Activated CD4-positive, alpha-beta T cell treated with anti-CD3 and anti-CD28 coated beads, Interleukin-2, Interleukin-6, amounts not matched to agents 100 ng/mL and 50 ng/mL, durations not matched to agents 16 hours and 8 hours (primary cell): ENCODE results near the gene TMEM135.
A peak's percentile ranks its signal among the peaks of the same experiment; 100 is the strongest.
"Not testable (repeated sequence)": the region's sequence is repeated elsewhere in the genome, so short reads cannot be mapped to it uniquely, and the experiment has no call there.

Experiments
- DNase-seq: peaks from one replicate; pipeline ENCODE4 v3.0.0-alpha.2; 2020

The TMEM135 gene

GRCh38 chr11:87081358-87081757, 43.6 kb downstream of the TMEM135 start:
- peak; percentile 14 for DNase-seq

- no peak for DNase-seq
Observed at GRCh38 chr11:87082590-87082989, 44.9 kb downstream of the TMEM135 start.

GRCh38 chr11:87083029-87083428, 45.3 kb downstream of the TMEM135 start:
- no peak for DNase-seq

- DNase-seq = no peak
Observed at GRCh38 chr11:87092159-87092558, 54.4 kb downstream of the TMEM135 start.

GRCh38 chr11:87092567-87092966, 54.8 kb downstream of the TMEM135 start:
- no peak for DNase-seq

- peak; percentile 52 for DNase-seq
Observed at GRCh38 chr11:87097582-87097981, 59.8 kb downstream of the TMEM135 start.

- no peak for DNase-seq
Observed at GRCh38 chr11:87101956-87102580, 64.3 kb downstream of the TMEM135 start.

- DNase-seq = not testable (repeated sequence)
Observed at GRCh38 chr11:87105826-87106225, 68.1 kb downstream of the TMEM135 start.

- not testable (repeated sequence) for DNase-seq
Observed at GRCh38 chr11:87107379-87107778, 69.6 kb downstream of the TMEM135 start.

- DNase-seq = no peak
Observed at GRCh38 chr11:87110443-87111131, 72.9 kb downstream of the TMEM135 start.

- DNase-seq = no peak
Observed at GRCh38 chr11:87114093-87114492, 76.4 kb downstream of the TMEM135 start.

GRCh38 chr11:87116185-87116584, 78.5 kb downstream of the TMEM135 start:
- no peak for DNase-seq

GRCh38 chr11:87120937-87121336, 83.2 kb downstream of the TMEM135 start:
- no peak for DNase-seq

GRCh38 chr11:87122852-87123251, 85.1 kb downstream of the TMEM135 start:
- DNase-seq = no peak

GRCh38 chr11:87125257-87125656, 87.5 kb downstream of the TMEM135 start:
- no peak for DNase-seq

GRCh38 chr11:87127101-87127500, 89.4 kb downstream of the TMEM135 start:
- no peak for DNase-seq

GRCh38 chr11:87128372-87128771, 90.6 kb downstream of the TMEM135 start:
- DNase-seq = no peak

GRCh38 chr11:87134524-87135106, 96.9 kb downstream of the TMEM135 start:
- no peak for DNase-seq

- DNase-seq = no peak
Observed at GRCh38 chr11:87136236-87136635, 98.5 kb downstream of the TMEM135 start.

- DNase-seq = no peak
Observed at GRCh38 chr11:87137711-87138110, 100.0 kb downstream of the TMEM135 start.

GRCh38 chr11:87139475-87139874, 101.7 kb downstream of the TMEM135 start:
- no peak for DNase-seq

GRCh38 chr11:87141322-87141721, 103.6 kb downstream of the TMEM135 start:
- no peak for DNase-seq

GRCh38 chr11:87141980-87142514, 104.3 kb downstream of the TMEM135 start:
- DNase-seq = no peak

GRCh38 chr11:87142594-87142993, 104.9 kb downstream of the TMEM135 start:
- DNase-seq = no peak
